ENCODE measurements around the gene SIX4. TPM values are rescaled to one million over a fixed set of nuclear protein-coding genes. Genes with fewer than 3 reads are reported as not detected.

Gene SIX4
- 1 to 10 TPM in 3 of 10 donors, under 1 TPM in 7; 0.59 to 1.5 (median 0.82) TPM for total RNA-seq
- polyA plus RNA-seq: under 1 TPM; 0.16 to 0.29 TPM
- long read RNA-seq, donor 1, partial matches to known transcripts: 0 of 1 reads
- long read RNA-seq, donor 1, other reads (novel, unspliced or antisense): 1 of 1 reads
- long read RNA-seq, donor 2: 0 reads
- long read RNA-seq, donor 3: 0 reads

GRCh38 chr14:60723907-60724618 is at the start of gene SIX4:
Gene SIX4, minus strand, starts transcription at chr14:60724351. Its CDS starts 277 bp downstream, at chr14:60724074.
- 1 to 3% methylated on average over 31 to 36 of the region's 36 CpGs for WGBS, 2 donors

GRCh38 chr14:60773558-60773957 is 49.4 kb upstream of the SIX4 start:
- TF ChIP-seq CTCF (IDR thresholded peaks at IDR 0.05): no peak
- no peak for ATAC-seq
- Histone ChIP-seq H3K4me1 (peaks cover 0 to 18% (median 6%) of the 10 kb centered on the region in 9 donors), H3K9me3 (no peaks in the 10 kb centered on the region), H3K36me3 (no peaks in the 10 kb centered on the region), H3K27ac (no peak overlapping the region), H3K27me3 (no peaks in the 10 kb centered on the region), H3K4me3 (no peak overlapping the region)
- intact Hi-C loops (cut with DNase I): no loop called here
- DNase-seq: no peak

More at GRCh38 chr14:60723907-60724618, at the start of gene SIX4:
- no peaks in the 10 kb centered on the region for H3K9me3 ChIP-seq
- H3K27me3 ChIP-seq: peaks cover 0 to 99% (median 67%) of the 10 kb centered on the region in 7 donors
- H3K36me3 ChIP-seq: no peaks in the 10 kb centered on the region
- TF ChIP-seq CTCF (IDR thresholded peaks at IDR 0.05): no peak
- ATAC-seq: peak; percentile 60 to 93 (median 88)
- H3K4me3 ChIP-seq: peak within 1 kb of the TSS; percentile 59 to 80 (median 74)
- peaks cover 0 to 34% (median 19%) of the 10 kb centered on the region in 9 donors for H3K4me1 ChIP-seq
- peak; percentile 41 to 57 for DNase-seq
- H3K27ac ChIP-seq: peak within 1 kb of the TSS in 3 of 10 donors; percentile 21 to 58 (median 54)
- intact Hi-C loops (cut with DNase I): loop anchor here in 3 of 10 donors (5.0 to 10.0 kb wide), 4 partner anchors 67 to 301 kb away; partner anchors contain the start of genes SLC38A6 (in 2 of the 3) and TRMT5 (in 2 of the 3)

GRCh38 chr14:60771117-60771516 is 47.0 kb upstream of the SIX4 start:
- intact Hi-C loops (cut with DNase I): no loop called here
- H3K36me3 ChIP-seq: no peaks in the 10 kb centered on the region
- no peaks in the 10 kb centered on the region for H3K9me3 ChIP-seq
- no peak overlapping the region for H3K27ac ChIP-seq
- no peak for TF ChIP-seq CTCF (IDR thresholded peaks at IDR 0.05)
- WGBS, 2 donors: 47 to 50% methylated on average over 2 of the region's 2 CpGs
- peaks cover 0 to 6% (median 0%) of the 10 kb centered on the region in 9 donors for H3K4me1 ChIP-seq
- no peaks in the 10 kb centered on the region for H3K27me3 ChIP-seq
- DNase-seq (no peak), ATAC-seq (no peak)
- no peak overlapping the region for H3K4me3 ChIP-seq

- no peaks in the 10 kb centered on the region for H3K36me3 ChIP-seq
- intact Hi-C loops (cut with DNase I): no loop called here
- no peak overlapping the region for H3K4me3 ChIP-seq
- no peaks in the 10 kb centered on the region for H3K4me1 ChIP-seq
- DNase-seq: no peak
- TF ChIP-seq CTCF (IDR thresholded peaks at IDR 0.05): no peak
- ATAC-seq: no peak
- no peaks in the 10 kb centered on the region for H3K9me3 ChIP-seq
- H3K27ac ChIP-seq: no peak overlapping the region
- no peaks in the 10 kb centered on the region for H3K27me3 ChIP-seq
- 96 to 99% methylated on average over 2 of the region's 2 CpGs for WGBS, 2 donors
Measured at GRCh38 chr14:60768602-60769001, 44.5 kb upstream of the SIX4 start.

Data from heart right ventricle (tissue), 16 donors.